Stimulated activated CD8-positive, alpha-beta memory T cell treated with anti-CD3 and anti-CD28 coated beads, Interleukin-15, amount 100 ng/mL, for 48 hours (primary cell): ENCODE results near the gene PTPRCAP.
"Not testable (repeated sequence)": the region's sequence is repeated elsewhere in the genome, so short reads cannot be mapped to it uniquely, and the experiment has no call there.

Experiments
- DNase-seq, 2 donors: peaks; one replicate each; pipeline ENCODE4 v3.0.0-alpha.2; 2020; ENCODE audit warnings: low read depth in 2 of 2

PTPRCAP gene, protein sequence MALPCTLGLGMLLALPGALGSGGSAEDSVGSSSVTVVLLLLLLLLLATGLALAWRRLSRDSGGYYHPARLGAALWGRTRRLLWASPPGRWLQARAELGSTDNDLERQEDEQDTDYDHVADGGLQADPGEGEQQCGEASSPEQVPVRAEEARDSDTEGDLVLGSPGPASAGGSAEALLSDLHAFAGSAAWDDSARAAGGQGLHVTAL

DNA sequence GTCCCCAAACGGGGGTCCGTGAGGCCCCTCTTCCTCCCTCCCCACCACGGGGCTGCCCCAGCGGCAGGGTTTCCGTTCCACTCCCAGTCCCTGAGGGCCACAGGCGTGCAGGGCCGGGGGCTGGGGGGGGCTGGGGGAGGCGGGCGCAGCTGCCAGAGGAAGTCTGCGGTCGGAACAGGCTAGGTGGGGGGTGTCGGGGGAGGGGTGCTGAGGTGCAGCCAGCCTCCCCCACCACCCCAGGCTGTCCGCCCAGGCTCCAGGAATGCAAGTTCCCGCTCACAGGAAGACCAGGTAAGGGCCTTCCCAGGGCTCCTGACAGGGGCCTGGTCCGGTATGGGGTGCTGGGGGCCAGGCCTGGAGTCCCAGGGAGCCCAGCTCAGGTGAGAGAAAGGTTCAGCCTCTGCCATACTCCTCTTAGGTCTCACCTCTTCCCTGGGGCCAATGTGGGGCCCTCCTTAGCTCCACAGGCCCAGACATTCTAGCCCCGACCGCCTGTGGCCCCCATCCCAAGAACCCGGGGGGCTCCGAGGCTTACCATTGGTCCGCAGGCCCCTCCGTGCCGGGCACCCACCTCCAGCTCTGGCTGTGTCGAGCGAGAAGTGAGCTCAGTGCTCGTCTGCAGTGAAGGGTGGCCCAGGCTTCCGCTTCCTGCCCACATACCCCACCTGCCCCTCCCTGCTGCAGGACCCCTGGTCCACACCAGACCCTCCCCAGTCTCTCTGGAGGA, at the start of gene PTPRCAP:
Gene PTPRCAP (minus strand): TSS at position 601 of the 727 bp plus-strand sequence. CDS start 63 bp downstream, at position 538.
- peak in 1 of 2 donors; percentile 68 for DNase-seq

DNA sequence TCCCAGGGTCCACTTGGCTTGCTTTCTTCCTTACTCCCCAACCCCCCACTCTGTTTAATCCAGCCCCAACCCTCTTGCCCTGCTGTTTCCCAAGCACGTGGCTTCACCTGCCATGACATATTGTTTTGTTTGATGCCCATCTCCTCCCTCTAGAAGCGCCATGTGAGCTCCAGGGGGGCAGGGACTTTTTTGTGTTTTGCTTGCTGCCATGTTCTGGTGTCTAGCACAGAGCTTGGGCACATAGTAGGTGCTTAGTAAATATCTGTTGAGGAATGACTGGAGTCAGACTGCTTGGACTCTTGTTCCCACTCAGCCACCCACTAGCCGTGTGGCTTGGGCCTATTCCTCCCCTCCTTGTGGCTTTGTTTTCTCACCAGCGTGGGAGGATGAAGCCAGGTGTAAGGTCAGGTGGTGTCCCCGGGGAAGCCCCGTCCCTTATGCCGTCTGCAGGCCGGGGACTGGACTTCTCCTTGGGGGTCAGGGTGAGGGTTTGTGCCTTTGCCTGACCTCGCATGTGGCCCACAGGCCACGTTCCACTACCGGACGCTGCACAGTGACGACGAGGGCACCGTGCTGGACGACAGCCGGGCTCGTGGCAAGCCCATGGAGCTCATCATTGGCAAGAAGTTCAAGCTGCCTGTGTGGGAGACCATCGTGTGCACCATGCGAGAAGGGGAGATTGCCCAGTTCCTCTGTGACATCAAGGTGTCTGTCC, 49.2 kb upstream of the PTPRCAP start:
- peak in 1 of 2 donors; percentile 56 for DNase-seq

DNA sequence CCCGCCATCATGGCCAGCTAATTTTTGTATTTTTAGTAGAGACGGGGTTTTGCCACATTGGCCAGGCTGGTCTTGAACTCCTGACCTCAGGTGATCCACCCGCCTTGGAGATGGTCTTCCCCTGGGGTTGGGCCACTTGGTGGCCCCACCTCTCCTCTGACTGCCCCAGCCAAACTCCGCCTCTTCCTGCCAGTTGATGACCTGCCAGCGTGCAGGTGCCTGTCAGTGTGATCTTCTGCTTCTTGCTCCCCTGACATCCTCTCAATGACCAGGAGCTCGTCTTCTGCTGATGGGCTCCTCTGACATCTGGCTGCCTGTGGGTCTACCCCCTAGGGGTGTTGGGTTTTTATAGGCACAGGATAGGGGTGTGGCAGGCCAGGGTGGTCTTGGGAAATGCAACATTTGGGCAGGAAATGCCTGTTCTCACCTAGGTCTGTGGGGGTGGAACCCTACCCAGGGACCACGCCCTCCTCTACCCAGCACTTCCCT, 48.4 kb upstream of the PTPRCAP start:
- peak in 1 of 2 donors; percentile 70 for DNase-seq

DNA sequence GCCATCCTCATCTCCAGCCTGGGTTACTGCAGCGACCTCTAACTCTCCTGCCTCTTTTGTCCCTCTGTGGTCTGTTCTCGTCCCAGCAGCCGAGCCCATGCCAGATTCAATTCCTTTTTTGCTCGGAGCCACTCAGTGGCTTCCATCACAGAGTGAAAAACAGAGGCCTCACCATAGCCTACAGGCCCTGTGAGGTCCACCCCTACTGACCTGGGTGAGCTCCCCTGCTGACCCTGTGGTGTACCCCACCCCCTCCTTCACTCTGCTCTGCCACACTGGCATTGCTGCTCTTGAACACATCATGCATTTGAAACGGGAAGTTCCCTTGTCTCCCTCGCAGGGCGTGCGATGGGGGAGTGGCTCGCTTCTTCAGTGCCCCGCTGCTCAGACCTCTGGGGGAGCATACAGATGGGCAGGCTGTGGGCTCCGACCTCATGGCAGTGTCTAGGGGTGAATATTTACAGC, 47.4 kb upstream of the PTPRCAP start:
- peak; percentile 76 to 78 for DNase-seq

DNA sequence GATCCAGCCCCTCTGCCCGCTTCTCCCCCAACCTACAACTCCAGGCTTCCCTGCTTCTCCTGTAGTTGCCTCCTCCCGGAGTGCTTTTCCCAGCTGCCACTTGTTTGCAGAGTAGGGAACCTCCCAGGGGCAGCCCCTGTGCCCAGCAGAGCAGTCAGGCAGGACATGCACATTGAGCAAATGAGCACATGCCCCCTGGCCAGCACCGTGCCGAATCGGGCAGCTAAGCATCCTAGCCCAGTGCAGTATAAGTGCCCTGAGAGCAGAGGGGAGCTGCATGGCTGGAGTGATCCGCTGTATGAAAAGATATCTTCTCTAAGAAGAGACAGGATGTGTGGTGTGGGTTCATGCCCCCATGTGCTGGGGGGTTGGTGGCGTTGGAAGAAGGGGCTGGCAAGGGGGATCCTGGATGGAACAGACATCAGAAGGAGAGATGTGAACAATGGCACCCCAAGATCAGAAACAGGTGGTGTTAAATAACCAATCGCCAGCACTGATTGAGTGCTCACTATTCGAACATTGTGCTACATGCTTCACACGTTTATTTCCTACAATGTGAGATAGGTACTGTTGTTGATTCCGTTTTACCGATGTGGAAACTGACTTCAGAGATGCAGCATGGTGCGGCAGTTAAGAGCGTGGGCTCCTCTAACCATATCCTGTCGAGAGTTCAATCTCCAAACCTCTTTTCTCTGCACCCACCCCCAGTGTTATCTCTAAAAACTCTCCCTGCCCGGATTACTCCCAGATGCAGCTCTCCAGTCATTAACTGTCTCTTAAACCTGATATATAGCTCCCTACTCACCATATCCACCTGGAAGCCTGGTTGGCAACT, 46.6 kb upstream of the PTPRCAP start:
- no peak for DNase-seq

DNA sequence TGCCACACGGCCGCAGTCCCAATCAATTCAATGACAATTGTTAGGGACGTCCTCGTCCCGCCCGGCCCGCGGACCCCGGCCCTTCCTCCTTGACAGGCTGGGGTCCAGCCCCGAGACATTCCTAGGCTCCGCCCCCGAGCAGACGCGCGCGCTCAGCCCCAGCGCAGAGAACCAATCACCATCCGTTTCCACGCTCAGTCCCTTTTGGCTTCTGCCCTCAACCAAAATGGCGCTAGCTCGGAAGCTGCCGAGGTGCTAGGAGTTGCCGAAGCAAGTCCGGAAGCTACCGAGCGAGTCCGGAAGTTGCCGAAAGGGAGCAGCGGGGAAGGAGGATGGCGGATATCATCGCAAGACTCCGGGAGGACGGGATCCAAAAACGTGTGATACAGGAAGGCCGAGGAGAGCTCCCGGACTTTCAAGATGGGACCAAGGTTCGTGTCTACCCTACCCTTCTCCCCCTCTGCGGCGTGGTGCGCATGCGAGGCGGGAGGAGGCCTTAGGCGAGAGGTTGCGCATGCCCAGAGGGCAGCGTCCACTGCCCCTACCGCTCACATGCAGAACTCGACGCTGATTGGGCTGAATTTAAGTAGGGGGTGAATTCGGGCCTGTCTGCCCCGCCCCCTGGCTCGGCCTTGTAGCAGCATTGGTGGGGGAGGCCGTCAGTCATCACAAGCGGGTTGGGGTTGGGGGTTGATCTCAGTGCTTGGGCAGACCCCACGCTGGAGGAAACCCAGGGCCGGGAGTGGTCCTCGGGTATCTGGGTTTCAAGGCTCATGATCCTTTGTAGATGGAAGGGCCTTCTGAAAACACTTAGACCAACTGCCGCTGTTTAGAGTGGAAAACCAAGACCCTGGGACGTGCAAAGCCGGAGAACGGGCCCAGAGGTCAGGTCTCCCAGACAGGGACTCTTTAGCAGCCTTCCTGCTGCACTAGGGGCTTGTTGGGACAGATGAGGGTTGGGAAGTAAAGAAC, 45.6 kb upstream of the PTPRCAP start, which contains the start of gene AIP:
Gene AIP (plus strand): TSS at position 200 of the 972 bp plus-strand sequence. CDS start 133 bp downstream, at position 333.
- DNase-seq: peak; percentile 91 to 96

DNA sequence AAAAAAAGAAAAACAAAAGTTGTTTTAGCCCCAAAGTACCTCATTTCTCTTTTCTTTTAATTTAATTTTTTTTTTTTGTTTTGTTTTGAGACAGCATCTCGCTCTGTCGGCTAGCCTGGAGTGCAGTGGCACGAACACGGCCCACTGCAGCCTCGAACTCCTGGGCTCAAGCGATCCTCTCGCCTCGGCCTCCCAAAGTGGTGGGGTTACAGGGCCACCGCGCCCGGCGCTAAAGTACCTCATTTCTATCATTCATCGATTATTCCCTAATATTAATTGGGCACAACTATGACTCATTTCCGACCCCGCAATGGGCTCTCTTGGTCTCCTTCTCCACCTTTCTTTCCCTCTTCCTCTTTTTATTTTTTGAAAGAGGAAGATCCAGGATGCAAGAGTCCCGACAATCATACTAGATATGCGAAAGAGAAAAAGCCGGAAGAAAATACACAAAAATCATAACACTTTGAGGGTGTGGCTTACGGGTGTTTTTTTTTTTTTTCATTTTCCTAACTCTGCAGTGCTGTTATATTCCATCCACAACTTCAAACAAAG, 44.9 kb upstream of the PTPRCAP start:
- no peak for DNase-seq

DNA sequence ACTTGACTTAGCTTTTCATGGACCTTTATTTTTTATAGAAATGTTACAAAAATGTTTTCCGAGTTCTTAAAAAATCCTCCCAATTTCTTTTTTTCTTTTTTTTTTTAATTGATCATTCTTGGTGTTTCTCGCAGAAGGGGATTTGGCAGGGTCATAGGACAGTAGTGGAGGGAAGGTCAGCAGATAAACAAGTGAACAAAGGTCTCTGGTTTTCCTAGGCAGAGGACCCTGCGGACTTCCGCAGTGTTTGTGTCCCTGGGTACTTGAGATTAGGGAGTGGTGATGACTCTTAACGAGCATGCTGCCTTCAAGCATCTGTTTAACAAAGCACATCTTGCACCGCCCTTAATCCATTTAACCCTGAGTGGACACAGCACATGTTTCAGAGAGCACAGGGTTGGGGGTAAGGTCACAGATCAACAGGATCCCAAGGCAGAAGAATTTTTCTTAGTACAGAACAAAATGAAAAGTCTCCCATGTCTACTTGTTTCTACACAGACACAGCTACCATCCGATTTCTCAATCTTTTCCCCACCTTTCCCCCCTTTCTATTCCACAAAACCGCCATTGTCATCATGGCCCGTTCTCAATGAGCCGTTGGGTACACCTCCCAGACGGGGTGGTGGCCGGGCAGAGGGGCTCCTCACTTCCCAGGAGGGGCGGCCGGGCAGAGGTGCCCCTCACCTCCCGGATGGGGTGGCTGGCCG, 40.0 kb upstream of the PTPRCAP start:
- not testable (repeated sequence) for DNase-seq

DNA sequence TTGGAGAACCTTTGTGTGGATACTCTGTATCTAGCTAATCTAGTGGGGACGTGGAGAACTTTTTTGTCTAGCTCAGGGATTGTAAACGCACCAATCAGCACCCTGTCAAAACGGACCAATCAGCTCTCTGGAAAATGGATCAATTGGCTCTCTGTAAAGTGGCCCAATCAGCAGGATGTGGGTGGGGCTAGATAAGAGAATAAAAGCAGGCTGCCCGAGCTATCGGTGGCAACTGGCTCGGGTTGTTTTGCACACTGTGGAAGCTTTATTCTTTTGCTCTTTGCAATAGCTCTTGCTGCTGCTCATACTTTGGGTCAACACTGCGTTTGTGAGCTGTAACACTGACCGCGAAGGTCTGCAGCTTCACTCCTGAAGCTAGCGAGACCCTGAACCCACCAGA, 39.2 kb upstream of the PTPRCAP start:
- DNase-seq: not testable (repeated sequence)

DNA sequence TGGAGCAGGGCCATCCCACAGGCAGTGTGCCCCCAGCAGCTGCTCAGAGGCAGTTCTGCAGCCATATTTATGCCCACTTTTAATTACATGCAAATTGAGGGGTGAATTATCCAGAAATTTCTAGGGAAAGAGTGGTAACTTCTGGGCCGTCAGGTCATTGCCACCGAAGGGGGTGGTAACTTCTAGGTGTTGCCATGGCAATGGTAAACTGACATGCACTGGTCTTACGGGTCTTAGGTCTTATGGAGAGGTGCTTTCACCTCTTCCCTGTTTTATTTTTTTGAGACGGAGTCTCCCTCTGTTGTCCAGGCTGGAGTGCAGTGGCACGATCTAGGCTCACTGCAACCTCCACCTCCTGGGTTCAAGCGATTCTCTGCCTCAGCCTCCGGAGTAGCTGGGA, 35.4 kb upstream of the PTPRCAP start:
- no peak for DNase-seq

DNA sequence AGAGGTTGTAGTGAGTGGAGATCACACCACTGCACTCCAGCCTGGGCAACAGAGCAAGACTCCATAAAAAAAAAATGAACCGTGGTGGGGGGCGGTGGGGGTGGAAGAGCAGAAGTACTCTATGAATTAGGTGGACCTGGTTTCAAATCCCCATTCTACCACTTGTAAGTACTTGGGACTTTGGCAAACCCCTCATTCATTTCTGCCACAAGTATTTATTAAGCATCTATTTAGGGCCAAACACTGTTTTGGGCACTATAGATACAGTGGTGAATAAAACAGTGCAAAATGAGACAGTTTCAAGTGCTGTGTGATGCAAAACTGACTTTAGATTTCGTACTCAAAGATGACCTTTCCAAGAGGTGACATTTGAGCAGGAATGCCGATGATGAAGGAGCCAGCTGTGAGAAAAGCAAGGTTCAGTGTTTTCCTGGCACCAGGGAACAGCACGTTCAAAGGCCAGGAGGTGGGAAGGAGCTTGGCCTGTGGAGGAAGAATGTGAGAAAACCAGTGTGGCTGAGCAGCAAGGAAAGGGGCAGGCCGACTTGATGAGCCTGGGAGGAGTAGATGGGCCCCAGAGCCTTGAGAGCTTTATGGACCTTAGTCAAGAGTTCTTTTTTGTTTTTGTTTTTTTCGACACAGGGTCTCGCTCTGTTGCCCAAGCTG, 33.0 kb upstream of the PTPRCAP start:
- no peak for DNase-seq

DNA sequence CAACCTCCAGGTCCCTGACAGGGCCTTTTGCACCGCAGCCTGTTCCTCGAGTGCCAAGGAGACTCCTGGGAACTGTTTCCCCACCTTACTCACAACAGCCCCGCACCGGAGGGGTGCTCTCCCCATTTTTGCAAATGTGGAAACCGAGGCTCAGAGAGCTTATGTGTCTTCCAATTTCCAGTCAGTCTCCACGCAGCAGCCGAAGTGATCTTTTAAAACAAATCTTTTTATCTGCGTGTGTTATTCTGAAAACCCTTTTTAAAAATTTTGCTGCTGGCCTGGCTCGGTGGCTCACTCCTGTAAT, 32.0 kb upstream of the PTPRCAP start:
- DNase-seq: no peak

DNA sequence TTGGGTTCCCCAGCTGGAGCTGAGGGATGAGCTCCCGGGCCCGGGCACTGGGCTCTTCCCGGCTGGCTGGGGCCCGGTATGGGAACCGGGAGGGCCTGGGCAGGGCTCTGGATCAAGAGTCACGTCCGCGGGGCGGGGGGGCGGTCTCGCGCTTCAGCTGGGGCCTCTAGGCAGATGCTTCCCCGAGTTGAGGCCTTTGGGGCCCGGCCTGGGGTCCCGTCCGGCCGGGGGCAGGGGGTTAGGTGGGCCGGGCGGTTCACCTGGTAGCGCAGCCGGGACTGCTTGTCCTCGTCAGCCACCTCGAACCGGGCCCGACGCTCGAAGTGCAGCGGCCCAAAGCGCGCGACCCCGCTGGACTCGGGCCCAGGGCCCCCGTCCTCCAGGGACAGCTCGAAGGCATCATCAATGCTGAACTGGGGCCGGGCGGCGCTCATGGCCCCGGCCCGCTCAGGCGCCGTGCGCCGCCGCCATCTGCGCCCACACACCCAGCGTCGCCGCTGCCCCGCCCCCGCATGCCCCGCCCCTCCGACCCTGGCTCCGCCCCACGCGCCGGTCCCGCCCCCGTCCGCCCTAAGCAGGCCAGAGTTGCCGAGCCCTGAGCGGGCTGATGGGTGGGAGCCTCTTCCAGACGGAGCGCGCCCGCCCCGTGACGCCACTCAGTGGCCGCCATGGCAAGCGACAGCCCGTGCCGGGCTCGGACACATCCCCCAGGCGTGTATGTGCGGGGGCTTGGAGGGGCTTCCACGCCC, 31.5 kb upstream of the PTPRCAP start, which contains the start of gene TMEM134:
Gene TMEM134 (minus strand): TSS at position 493 of the 749 bp plus-strand sequence. CDS start 59 bp downstream, at position 434.
- peak; percentile 88 to 89 for DNase-seq

DNA sequence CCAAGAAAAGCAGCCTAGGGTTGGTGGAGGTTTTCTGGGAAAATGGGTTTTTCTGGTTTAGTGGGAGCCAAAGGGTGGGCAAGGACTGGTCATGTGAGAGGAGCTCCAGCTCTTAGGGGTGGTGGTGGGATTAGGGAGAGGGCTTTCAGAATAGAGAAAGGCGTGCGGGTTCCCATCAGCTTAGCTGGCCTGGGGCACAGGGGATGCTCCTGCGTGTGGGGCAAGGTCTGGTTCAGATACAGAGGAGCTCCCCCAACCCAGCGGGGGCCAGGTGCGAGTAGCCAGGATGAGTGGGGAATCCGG, 30.9 kb upstream of the PTPRCAP start:
- DNase-seq: no peak

DNA sequence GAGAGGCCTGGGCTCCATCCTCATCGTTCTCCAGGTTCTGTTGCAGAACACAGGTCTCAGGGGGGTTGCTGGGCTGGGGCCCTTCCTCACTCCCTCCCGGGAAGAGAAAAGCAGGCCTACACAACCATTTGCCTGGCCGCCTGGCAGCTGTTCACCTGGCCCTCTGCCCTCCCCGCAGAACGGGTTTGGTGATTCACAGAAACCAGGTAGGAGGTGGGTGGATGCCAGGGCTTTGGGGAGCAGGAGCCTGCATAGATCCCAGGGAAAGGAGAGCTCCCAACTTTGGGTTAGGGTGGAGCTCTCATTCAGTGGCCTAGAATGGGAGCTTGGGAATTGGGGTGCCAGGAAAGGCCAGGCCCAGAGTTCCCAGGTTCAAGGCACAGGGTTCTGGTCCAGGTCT, 30.6 kb upstream of the PTPRCAP start:
- DNase-seq: no peak

DNA sequence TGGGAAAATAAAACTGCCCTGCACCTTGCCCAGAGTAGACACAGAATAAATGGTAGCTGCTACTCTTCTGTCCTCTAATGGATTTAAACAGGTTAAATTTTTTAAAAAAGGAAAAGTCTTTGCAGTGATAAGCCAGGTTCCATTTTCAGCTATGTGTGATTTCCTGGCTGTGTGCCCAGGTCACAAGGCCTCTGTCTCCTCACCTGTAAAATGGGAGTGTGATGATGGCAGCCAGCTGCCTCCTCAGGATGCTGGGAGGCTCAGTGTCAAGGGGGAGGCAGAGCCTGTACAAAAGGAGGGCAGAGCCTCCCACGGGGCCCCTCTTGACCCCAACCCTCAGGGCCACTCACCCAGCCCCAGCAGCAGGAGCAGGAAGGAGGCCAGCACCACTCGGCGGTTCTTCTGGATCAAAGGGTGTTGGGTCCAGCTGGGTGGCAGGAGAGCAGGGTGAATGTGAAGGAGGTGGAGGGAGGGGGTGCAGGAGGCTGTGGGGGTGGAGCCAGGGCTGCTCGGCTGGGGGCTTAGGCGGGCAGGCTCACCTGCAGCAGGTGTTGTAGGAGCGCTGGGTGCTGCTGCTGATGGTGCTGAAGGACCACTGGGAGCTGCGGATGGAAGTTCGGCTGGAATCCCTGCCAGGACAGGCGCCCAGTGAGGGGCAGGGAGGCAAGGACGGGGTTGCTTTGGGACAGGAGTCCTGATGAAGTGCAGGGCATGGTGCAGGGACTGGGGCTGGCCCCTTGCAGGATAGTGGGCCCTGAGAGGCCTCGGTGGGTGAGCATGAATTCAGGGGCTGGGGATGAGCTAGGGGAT, 29.7 kb upstream of the PTPRCAP start:
- DNase-seq: no peak

DNA sequence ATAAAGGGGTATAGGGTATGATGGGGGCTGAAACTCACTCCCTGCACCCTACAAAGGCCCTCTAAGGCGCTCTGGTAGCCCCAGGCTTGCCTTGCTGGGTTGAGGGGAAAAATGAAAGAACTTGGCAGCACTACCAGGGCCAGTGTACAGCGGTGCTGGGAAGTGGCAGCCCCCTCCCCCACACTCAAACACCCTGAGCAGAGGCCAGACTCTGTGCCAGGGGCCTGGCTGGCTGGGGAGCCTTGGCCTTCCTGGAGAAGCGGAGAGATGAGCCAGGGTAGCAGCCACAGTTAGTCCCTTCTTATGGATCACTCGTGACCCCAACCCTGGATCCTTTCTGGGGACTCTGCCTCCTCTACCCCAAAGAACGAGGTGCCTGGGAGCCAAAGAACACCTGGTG, 28.9 kb upstream of the PTPRCAP start:
- DNase-seq: no peak
